ENCODE measurements around the gene CGB5. TPM values are rescaled to one million over a fixed set of nuclear protein-coding genes. Genes with fewer than 3 reads are reported as not detected.

Gene CGB5
- total and polyA plus RNA-seq, 12 donors = 0.72 TPM; not detected in 11

DNA sequence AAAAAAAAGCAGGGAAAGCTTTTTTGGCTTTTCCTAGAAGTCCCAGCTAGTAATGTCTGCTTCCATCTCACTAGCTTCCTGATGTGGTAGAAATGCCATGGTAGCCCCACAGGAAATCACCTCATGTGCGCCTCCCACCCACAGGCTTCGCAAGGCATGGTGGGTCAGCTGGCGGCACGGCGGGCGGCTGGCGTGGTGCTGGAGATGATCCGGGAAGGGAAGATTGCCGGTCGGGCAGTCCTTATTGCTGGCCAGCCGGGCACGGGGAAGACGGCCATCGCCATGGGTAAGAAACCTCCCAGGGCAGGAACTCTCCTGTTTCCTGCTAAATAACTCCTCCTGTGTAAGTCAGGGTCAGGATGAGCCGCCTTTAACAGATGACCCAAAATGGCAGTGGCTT, 39.5 kb upstream of the CGB5 start:
- Histone ChIP-seq H3K4me1 (replicated peaks in 1 of 2) (no peaks in the 10 kb centered on the region), H3K9me3 (replicated peaks in 1 of 3) (no peaks in the 10 kb centered on the region), H3K27me3 (no peaks in the 10 kb centered on the region), H3K27ac (no peak overlapping the region), H3K4me3 (no peak overlapping the region), H3K36me3 (replicated peaks in 1 of 2) (peaks cover 0 to 51% of the 10 kb centered on the region in 2 donors)
- intact Hi-C loops (cut with DNase I) = no loop called here
- WGBS, 4 donors = 96 to 99% (median 98%) methylated on average over 13 to 15 of the region's 15 CpGs
- no peak for DNase-seq
- no peak for TF ChIP-seq POLR2A (IDR thresholded peaks at IDR 0.05)
- TF ChIP-seq, protein P1, sequence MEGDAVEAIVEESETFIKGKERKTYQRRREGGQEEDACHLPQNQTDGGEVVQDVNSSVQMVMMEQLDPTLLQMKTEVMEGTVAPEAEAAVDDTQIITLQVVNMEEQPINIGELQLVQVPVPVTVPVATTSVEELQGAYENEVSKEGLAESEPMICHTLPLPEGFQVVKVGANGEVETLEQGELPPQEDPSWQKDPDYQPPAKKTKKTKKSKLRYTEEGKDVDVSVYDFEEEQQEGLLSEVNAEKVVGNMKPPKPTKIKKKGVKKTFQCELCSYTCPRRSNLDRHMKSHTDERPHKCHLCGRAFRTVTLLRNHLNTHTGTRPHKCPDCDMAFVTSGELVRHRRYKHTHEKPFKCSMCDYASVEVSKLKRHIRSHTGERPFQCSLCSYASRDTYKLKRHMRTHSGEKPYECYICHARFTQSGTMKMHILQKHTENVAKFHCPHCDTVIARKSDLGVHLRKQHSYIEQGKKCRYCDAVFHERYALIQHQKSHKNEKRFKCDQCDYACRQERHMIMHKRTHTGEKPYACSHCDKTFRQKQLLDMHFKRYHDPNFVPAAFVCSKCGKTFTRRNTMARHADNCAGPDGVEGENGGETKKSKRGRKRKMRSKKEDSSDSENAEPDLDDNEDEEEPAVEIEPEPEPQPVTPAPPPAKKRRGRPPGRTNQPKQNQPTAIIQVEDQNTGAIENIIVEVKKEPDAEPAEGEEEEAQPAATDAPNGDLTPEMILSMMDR (IDR thresholded peaks at IDR 0.05) = no peak

DNA sequence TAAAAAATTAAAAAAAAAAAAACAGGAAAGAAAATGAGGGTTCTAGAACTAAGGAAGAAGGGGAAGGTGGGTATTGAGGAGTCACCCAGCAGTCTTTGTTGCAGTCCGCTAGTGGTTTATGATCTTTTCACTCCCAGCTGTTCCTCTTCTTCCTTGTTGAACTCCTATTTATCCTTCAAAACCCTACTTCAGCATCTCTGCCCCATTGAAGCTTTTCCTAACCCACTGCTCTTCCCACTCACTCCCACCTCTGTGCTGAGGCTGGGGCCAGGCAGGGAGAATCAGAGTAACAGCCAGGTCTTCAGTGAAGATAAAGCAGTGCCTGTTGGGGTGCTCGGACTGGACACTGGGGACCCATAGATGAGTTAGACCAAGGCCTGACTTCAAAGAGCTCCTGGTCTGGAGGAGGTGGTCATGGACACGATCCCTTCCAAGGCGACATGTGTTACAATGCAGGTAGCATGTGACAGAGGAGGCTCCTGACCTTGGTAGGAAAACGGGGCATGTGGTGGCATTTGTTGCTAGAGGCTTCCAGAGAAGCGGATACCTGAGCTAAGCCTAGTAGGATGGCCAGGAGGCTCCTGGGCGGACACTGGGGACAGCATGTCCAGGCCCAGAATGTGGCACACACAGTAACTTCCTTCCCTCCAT, 38.6 kb upstream of the CGB5 start:
- H3K27ac ChIP-seq = no peak overlapping the region
- no peak for TF ChIP-seq POLR2A (IDR thresholded peaks at IDR 0.05)
- TF ChIP-seq, protein P1 (IDR thresholded peaks at IDR 0.05) = no peak
- intact Hi-C loops (cut with DNase I) = no loop called here
- no peak overlapping the region for H3K4me3 ChIP-seq
- H3K9me3 ChIP-seq (replicated peaks in 1 of 3) = no peaks in the 10 kb centered on the region
- no peaks in the 10 kb centered on the region for H3K4me1 ChIP-seq (replicated peaks in 1 of 2)
- no peaks in the 10 kb centered on the region for H3K27me3 ChIP-seq
- peaks cover 0 to 60% of the 10 kb centered on the region in 2 donors for H3K36me3 ChIP-seq (replicated peaks in 1 of 2)
- WGBS, 4 donors = 88 to 95% (median 89%) methylated on average over 5 to 7 of the region's 7 CpGs
- no peak for DNase-seq

DNA sequence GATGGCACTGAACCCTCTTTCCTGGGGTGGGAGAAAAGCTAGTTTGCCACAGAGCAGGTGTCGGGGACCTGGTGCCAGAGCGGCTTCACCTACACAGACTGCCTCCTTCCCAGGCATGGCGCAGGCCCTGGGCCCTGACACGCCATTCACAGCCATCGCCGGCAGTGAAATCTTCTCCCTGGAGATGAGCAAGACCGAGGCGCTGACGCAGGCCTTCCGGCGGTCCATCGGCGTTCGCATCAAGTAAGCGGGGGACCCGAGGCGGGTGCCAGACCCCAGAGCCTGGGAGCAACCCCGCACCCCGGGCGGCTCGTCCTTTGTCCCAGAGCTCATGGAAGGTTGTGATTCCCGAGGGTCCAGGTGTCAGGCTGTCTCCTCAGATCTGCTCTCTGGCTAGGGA, 36.7 kb upstream of the CGB5 start:
- H3K27me3 ChIP-seq = no peaks in the 10 kb centered on the region
- peaks cover 0 to 72% of the 10 kb centered on the region in 2 donors for H3K36me3 ChIP-seq (replicated peaks in 1 of 2)
- no peaks in the 10 kb centered on the region for H3K9me3 ChIP-seq (replicated peaks in 1 of 3)
- intact Hi-C loops (cut with DNase I) = no loop called here
- no peaks in the 10 kb centered on the region for H3K4me1 ChIP-seq (replicated peaks in 1 of 2)
- H3K4me3 ChIP-seq = no peak overlapping the region
- no peak for DNase-seq
- no peak overlapping the region for H3K27ac ChIP-seq
- TF ChIP-seq POLR2A (IDR thresholded peaks at IDR 0.05) = no peak
- TF ChIP-seq, protein P1 (IDR thresholded peaks at IDR 0.05) = no peak
- WGBS, 4 donors = 93 to 98% (median 97%) methylated on average over 8 to 22 of the region's 22 CpGs

GRCh38 chr19:49009828-49010227, 33.8 kb upstream of the CGB5 start:
- 94 to 100% (median 94%) methylated on average over 7 to 18 of the region's 18 CpGs for WGBS, 4 donors
- peaks cover 0 to 58% of the 10 kb centered on the region in 2 donors for H3K36me3 ChIP-seq (replicated peaks in 1 of 2)
- H3K27me3 ChIP-seq = no peaks in the 10 kb centered on the region
- no peak for DNase-seq
- H3K9me3 ChIP-seq (replicated peaks in 1 of 3) = no peaks in the 10 kb centered on the region
- TF ChIP-seq, protein P1 (IDR thresholded peaks at IDR 0.05) = no peak
- TF ChIP-seq POLR2A (IDR thresholded peaks at IDR 0.05) = no peak
- intact Hi-C loops (cut with DNase I) = no loop called here
- H3K4me3 ChIP-seq = no peak overlapping the region
- no peaks in the 10 kb centered on the region for H3K4me1 ChIP-seq (replicated peaks in 1 of 2)
- H3K27ac ChIP-seq = no peak overlapping the region
